Right atrium auricular region (tissue), 2 donors: Measurements from ENCODE around the gene PXDC1. TPM values are rescaled to one million over a fixed set of nuclear protein-coding genes. Genes with fewer than 3 reads are reported as not detected.

Experiments used
- DNase-seq: peaks from one replicate; pipeline ENCODE4 v3.0.0-alpha.2; 2019; ENCODE audit warnings: low spot score
- H3K27ac ChIP-seq, 2 donors: fragments of 200-600 bp; sonication (generic); 1 replicate in 1 of 2; 2 replicates in 1 of 2; pipeline ENCODE4 v1.5.1; 2016 to 2019
- H3K27me3 ChIP-seq, 2 donors: fragments of 200-600 bp; sonication (generic); one replicate each; pipeline versions ENCODE4 v1.5.1 to v1.6.0; 2017 to 2019
- H3K36me3 ChIP-seq: fragments of 200-600 bp; sonication (generic); one replicate; pipeline ENCODE4 v1.5.1; 2016
- H3K4me1 ChIP-seq, 2 donors: fragments of 200-600 bp; sonication (generic); one replicate each; pipeline versions ENCODE4 v1.5.1 to v1.6.0; 2017 to 2019
- H3K4me3 ChIP-seq, 2 donors: fragments of 200-600 bp; sonication (generic); 1 replicate in 1 of 2; 2 replicates in 1 of 2; pipeline ENCODE4 v1.5.1; 2017 to 2019; ENCODE audit warnings: mild to moderate bottlenecking in 1 of 2, moderate library complexity in 1 of 2
- H3K9me3 ChIP-seq, 2 donors: fragments of 200-600 bp; sonication (generic); one replicate each; pipeline ENCODE4 v1.5.1; 2019
- CTCF ChIP-seq, 2 donors: fragments of 200-600 bp; sonication (generic); IDR thresholded peaks; one replicate each; pipeline ENCODE4 v1.5.1; 2019; ENCODE audit warnings: antibody characterized with exemption in 2 of 2
- total RNA-seq, 2 donors: library from RNA; depleted of rRNA; stranded (reverse); fragments of >200 nt; gene quantifications; one replicate each; pipeline ENCODE4 v1.1.0, GENCODE V29; 2016

Gene PXDC1
- total RNA-seq, 2 donors from 2014 or later, result 43.5 to 77.2 TPM

GRCh38 chr6:3744901-3745470 is 6.5 kb downstream of the PXDC1 start:
- Histone ChIP-seq H3K4me1 (peaks cover 0 to 100% of the 10 kb centered on the region in 2 donors), H3K9me3 (no peaks in the 10 kb centered on the region), H3K36me3 (no peaks in the 10 kb centered on the region), H3K27me3 (no peaks in the 10 kb centered on the region), H3K4me3 (no peak overlapping the region), H3K27ac (peak overlapping the region; percentile 68 to 99)
- no peak for TF ChIP-seq CTCF (IDR thresholded peaks at IDR 0.05)
- no peak for DNase-seq

- no peaks in the 10 kb centered on the region for H3K9me3 ChIP-seq
- no peak for TF ChIP-seq CTCF (IDR thresholded peaks at IDR 0.05)
- H3K27ac ChIP-seq, result peak overlapping the region; percentile 68 to 99
- no peaks in the 10 kb centered on the region for H3K36me3 ChIP-seq
- DNase-seq, result no peak
- peaks cover 0 to 95% of the 10 kb centered on the region in 2 donors for H3K4me1 ChIP-seq
- no peaks in the 10 kb centered on the region for H3K27me3 ChIP-seq
- H3K4me3 ChIP-seq, result no peak overlapping the region
These were observed 7.2 kb downstream of the PXDC1 start for GRCh38 chr6:3744211-3744900.

- no peak for DNase-seq
- Histone ChIP-seq H3K4me1 (peaks cover 0 to 95% of the 10 kb centered on the region in 2 donors), H3K4me3 (peak overlapping the region in 1 of 2 donors; percentile 2), H3K27ac (peak overlapping the region; percentile 68 to 99), H3K9me3 (no peaks in the 10 kb centered on the region), H3K36me3 (peaks cover 3% of the 10 kb centered on the region), H3K27me3 (no peaks in the 10 kb centered on the region)
- no peak for TF ChIP-seq CTCF (IDR thresholded peaks at IDR 0.05)
These were observed 8.0 kb downstream of the PXDC1 start for GRCh38 chr6:3743541-3743940.

GRCh38 chr6:3742426-3743344 is 8.8 kb downstream of the PXDC1 start:
- Histone ChIP-seq H3K27ac (peak overlapping the region; percentile 68 to 99), H3K4me3 (peak overlapping the region in 1 of 2 donors; percentile 2), H3K9me3 (no peaks in the 10 kb centered on the region), H3K36me3 (peaks cover 12% of the 10 kb centered on the region), H3K27me3 (no peaks in the 10 kb centered on the region), H3K4me1 (peaks cover 0 to 95% of the 10 kb centered on the region in 2 donors)
- peak; percentile 91 for DNase-seq
- TF ChIP-seq CTCF (IDR thresholded peaks at IDR 0.05), result peak; percentile 87 to 97

GRCh38 chr6:3742076-3742425 is 9.5 kb downstream of the PXDC1 start:
- Histone ChIP-seq H3K4me1 (peaks cover 0 to 90% of the 10 kb centered on the region in 2 donors), H3K27ac (peak overlapping the region; percentile 21 to 99), H3K27me3 (no peaks in the 10 kb centered on the region), H3K4me3 (no peak overlapping the region), H3K36me3 (peaks cover 18% of the 10 kb centered on the region), H3K9me3 (no peaks in the 10 kb centered on the region)
- no peak for DNase-seq
- no peak for TF ChIP-seq CTCF (IDR thresholded peaks at IDR 0.05)
